Lung (tissue), 16 donors: ENCODE measurements around the gene TAS2R41. TPM values are rescaled to one million over a fixed set of nuclear protein-coding genes. Genes with fewer than 3 reads are reported as not detected.

Experiments
- ATAC-seq: fragments of 200-7000 bp; cut with Tn5 transposase; one replicate; pipeline ENCODE4 v1.9.1; 2020; ENCODE audit warnings: moderate number of reproducible peaks; ENCODE audit not compliant: insufficient read depth, low FRiP score
- DNase-seq, 3 donors: peaks; one replicate each; pipeline ENCODE4 v3.0.0-alpha.2; 2013 to 2017
- H3K27ac ChIP-seq, 2 donors: one replicate each; pipeline ENCODE4 v1.5.1; 2013; ENCODE audit warnings: mild to moderate bottlenecking in 2 of 2, moderate library complexity in 2 of 2, control low read depth in 1 of 2, inconsistent platforms in 1 of 2, low read depth in 1 of 2, low read length in 1 of 2
- H3K27me3 ChIP-seq, 3 donors: one replicate each; pipeline ENCODE4 v1.5.1; 2013; ENCODE audit warnings: low read length in 2 of 3; ENCODE audit not compliant: control insufficient read depth in 3 of 3, insufficient read depth in 3 of 3
- H3K36me3 ChIP-seq, 4 donors: one replicate each; pipeline ENCODE4 v1.5.1; 2013; ENCODE audit warnings: low read length in 4 of 4, mild to moderate bottlenecking in 1 of 4, moderate library complexity in 1 of 4; ENCODE audit not compliant: control insufficient read depth in 4 of 4, insufficient read depth in 4 of 4
- H3K4me1 ChIP-seq, 5 donors: one replicate each; pipeline ENCODE4 v1.5.1; 2013; ENCODE audit warnings: low read length in 5 of 5, mild to moderate bottlenecking in 2 of 5, moderate library complexity in 1 of 5; ENCODE audit not compliant: control insufficient read depth in 5 of 5, insufficient read depth in 5 of 5
- H3K4me3 ChIP-seq: one replicate; pipeline ENCODE4 v1.5.1; 2013; ENCODE audit warnings: mild to moderate bottlenecking, control low read depth, moderate library complexity
- H3K9ac ChIP-seq, 2 donors: one replicate each; pipeline ENCODE4 v1.5.1; 2013; ENCODE audit warnings: low read length in 2 of 2, control low read depth in 1 of 2; ENCODE audit not compliant: insufficient read depth in 1 of 2
- H3K9me3 ChIP-seq, 4 donors: one replicate each; pipeline ENCODE4 v1.5.1; 2013; ENCODE audit warnings: low read length in 3 of 4, mild to moderate bottlenecking in 1 of 4, moderate library complexity in 1 of 4; ENCODE audit not compliant: control insufficient read depth in 4 of 4, insufficient read depth in 3 of 4
- WGBS, 2 donors: extraction: QIAGEN DNeasy Blood & Tissue Kit; methylation state at CpG; one replicate each; pipeline ENCODE4 v1.1.7; 2013; 5-methylcytosine and 5-hydroxymethylcytosine counted together
- long read RNA-seq, 5 donors: transcript quantifications; one replicate each; lab custom pipeline, GENCODE V29; 2026
- polyA plus RNA-seq, 2 donors: library from polyadenylated mRNA; stranded (reverse); fragments of 200-250 nt; gene quantifications; one replicate each; pipeline ENCODE4 v1.2.1, GENCODE V29; 2013
- total RNA-seq, 2 donors: library from RNA; depleted of rRNA in 1 of 2; stranded (reverse); fragments of >200 nt in 1 of 2; gene quantifications; one replicate each; pipeline ENCODE4 v1.2.1, GENCODE V29; 2014 to 2021
- TF ChIP-seq, protein P1 (sequence below): IDR thresholded peaks from 2 replicates; pipeline ENCODE4 v1.5.1; 2012; ENCODE audit warnings: mild to moderate bottlenecking; ENCODE audit errors: control extremely low read depth, extremely low read depth
- donor health status: control.
- donor health status: control.
- donor health status: Bipolar disorder and iron deficiency.
- donor health status: healthy.
- donor health status: DM: yes; HTN: yes; CAD: no.

The TAS2R41 gene, protein sequence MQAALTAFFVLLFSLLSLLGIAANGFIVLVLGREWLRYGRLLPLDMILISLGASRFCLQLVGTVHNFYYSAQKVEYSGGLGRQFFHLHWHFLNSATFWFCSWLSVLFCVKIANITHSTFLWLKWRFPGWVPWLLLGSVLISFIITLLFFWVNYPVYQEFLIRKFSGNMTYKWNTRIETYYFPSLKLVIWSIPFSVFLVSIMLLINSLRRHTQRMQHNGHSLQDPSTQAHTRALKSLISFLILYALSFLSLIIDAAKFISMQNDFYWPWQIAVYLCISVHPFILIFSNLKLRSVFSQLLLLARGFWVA
- total RNA-seq (under 1 TPM in 1 of 2 donors, not detected in 1; 0.77 TPM), polyA plus RNA-seq (not detected)
- long read RNA-seq, donor 1: 0 reads
- long read RNA-seq, donor 2: 0 reads
- long read RNA-seq, donor 3: 0 reads
- long read RNA-seq, donor 4: 0 reads
- long read RNA-seq, donor 5: 0 reads

GRCh38 chr7:143477501-143478150 is at the start of gene TAS2R41:
Gene TAS2R41, plus strand, starts transcription at chr7:143477873. Its CDS starts 0 bp downstream, at chr7:143477873.
- H3K4me1 ChIP-seq: peaks cover 0 to 4% (median 0%) of the 10 kb centered on the region in 5 donors
- ATAC-seq (no peak), DNase-seq (no peak)
- WGBS, 2 donors: 76 to 79% methylated on average over 10 of the region's 10 CpGs
- H3K9ac ChIP-seq: no peak within 1 kb of the TSS
- no peak within 1 kb of the TSS for H3K4me3 ChIP-seq
- H3K9me3 ChIP-seq: peaks cover 0 to 4% (median 0%) of the 10 kb centered on the region in 4 donors
- no peaks in the 10 kb centered on the region for H3K36me3 ChIP-seq
- TF ChIP-seq, protein P1, sequence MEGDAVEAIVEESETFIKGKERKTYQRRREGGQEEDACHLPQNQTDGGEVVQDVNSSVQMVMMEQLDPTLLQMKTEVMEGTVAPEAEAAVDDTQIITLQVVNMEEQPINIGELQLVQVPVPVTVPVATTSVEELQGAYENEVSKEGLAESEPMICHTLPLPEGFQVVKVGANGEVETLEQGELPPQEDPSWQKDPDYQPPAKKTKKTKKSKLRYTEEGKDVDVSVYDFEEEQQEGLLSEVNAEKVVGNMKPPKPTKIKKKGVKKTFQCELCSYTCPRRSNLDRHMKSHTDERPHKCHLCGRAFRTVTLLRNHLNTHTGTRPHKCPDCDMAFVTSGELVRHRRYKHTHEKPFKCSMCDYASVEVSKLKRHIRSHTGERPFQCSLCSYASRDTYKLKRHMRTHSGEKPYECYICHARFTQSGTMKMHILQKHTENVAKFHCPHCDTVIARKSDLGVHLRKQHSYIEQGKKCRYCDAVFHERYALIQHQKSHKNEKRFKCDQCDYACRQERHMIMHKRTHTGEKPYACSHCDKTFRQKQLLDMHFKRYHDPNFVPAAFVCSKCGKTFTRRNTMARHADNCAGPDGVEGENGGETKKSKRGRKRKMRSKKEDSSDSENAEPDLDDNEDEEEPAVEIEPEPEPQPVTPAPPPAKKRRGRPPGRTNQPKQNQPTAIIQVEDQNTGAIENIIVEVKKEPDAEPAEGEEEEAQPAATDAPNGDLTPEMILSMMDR: no peak
- no peak within 1 kb of the TSS for H3K27ac ChIP-seq
- no peaks in the 10 kb centered on the region for H3K27me3 ChIP-seq

- H3K9ac ChIP-seq: no peak overlapping the region
- H3K36me3 ChIP-seq: no peaks in the 10 kb centered on the region
- no peaks in the 10 kb centered on the region for H3K4me1 ChIP-seq
- TF ChIP-seq, protein P1: no peak
- ATAC-seq: no peak
- H3K27me3 ChIP-seq: peaks cover 0 to 2% (median 0%) of the 10 kb centered on the region in 3 donors
- WGBS, 2 donors: 71 to 77% methylated on average over 10 of the region's 10 CpGs
- H3K9me3 ChIP-seq: no peaks in the 10 kb centered on the region
- no peak overlapping the region for H3K27ac ChIP-seq
- H3K4me3 ChIP-seq: no peak overlapping the region
- no peak for DNase-seq
Measured at GRCh38 chr7:143429770-143430698, 47.6 kb upstream of the TAS2R41 start.

- WGBS, 2 donors: 45 to 48% methylated on average over 2 of the region's 2 CpGs
- no peak overlapping the region for H3K4me3 ChIP-seq
Measured at GRCh38 chr7:143431109-143431508, 46.6 kb upstream of the TAS2R41 start.

More at GRCh38 chr7:143431109-143431508, 46.6 kb upstream of the TAS2R41 start:
- TF ChIP-seq, protein P1: no peak
- Histone ChIP-seq H3K4me1 (no peaks in the 10 kb centered on the region), H3K36me3 (no peaks in the 10 kb centered on the region), H3K27ac (no peak overlapping the region), H3K9me3 (no peaks in the 10 kb centered on the region), H3K9ac (no peak overlapping the region), H3K27me3 (peaks cover 0 to 2% (median 0%) of the 10 kb centered on the region in 3 donors)
- ATAC-seq (no peak), DNase-seq (no peak)
